Large intestine (tissue), 1 donor: Measurements from ENCODE around the gene TP73. TPM values are rescaled to one million over a fixed set of nuclear protein-coding genes. Genes with fewer than 3 reads are reported as not detected.

Experiments used
- polyA plus RNA-seq: library from polyadenylated mRNA; unstranded; fragments of 120-200 nt; gene quantifications from one replicate; pipeline ENCODE4 v1.2.1, GENCODE V29; 2013

Gene TP73
- polyA plus RNA-seq, 1 donor: 0.55 TPM

Other genes with a start within 250 kb of the TP73 start
- gene ARHGEF16, start 197.9 kb upstream of the TP73 start, polyA plus RNA-seq: 39.7 TPM
- 13.8 TPM for gene MEGF6, start 41.0 kb upstream of the TP73 start, polyA plus RNA-seq
- gene TPRG1L, start 27.5 kb upstream of the TP73 start, polyA plus RNA-seq: 81.6 TPM
- 15.6 TPM for gene WRAP73, start 2.4 kb upstream of the TP73 start, polyA plus RNA-seq
- gene CCDC27, start 99.9 kb downstream of the TP73 start, polyA plus RNA-seq: 0.03 TPM
- 66.0 TPM for gene SMIM1, start 120.2 kb downstream of the TP73 start, polyA plus RNA-seq
- 47.9 TPM for gene LRRC47, start 144.0 kb downstream of the TP73 start, polyA plus RNA-seq
- gene CEP104, start 204.7 kb downstream of the TP73 start, polyA plus RNA-seq: 31.5 TPM
- 10.6 TPM for gene DFFB, start 205.0 kb downstream of the TP73 start, polyA plus RNA-seq
- 28.4 TPM for gene C1orf174, start 247.8 kb downstream of the TP73 start, polyA plus RNA-seq